Vagina (tissue), 2 donors: Measurements from ENCODE around the gene DYSF.

Source experiments
- POLR2A ChIP-seq, 2 donors: fragments of 450-650 bp; IDR thresholded peaks; one replicate each; pipeline ENCODE4 v1.6.1; 2017; ENCODE audit warnings: antibody characterized with exemption in 2 of 2, mild to moderate bottlenecking in 2 of 2, moderate library complexity in 2 of 2
- TF ChIP-seq, protein P1 (sequence below), 3 experiments: fragments of 450-650 bp in 2 of 3; fragments of 200-600 bp in 1 of 3; sonication (generic) in 1 of 3; IDR thresholded peaks; one replicate each; pipeline ENCODE4 v1.5.1; 2017 to 2019; ENCODE audit warnings: antibody characterized with exemption in 3 of 3, mild to moderate bottlenecking in 2 of 3, moderate library complexity in 2 of 3

DNA sequence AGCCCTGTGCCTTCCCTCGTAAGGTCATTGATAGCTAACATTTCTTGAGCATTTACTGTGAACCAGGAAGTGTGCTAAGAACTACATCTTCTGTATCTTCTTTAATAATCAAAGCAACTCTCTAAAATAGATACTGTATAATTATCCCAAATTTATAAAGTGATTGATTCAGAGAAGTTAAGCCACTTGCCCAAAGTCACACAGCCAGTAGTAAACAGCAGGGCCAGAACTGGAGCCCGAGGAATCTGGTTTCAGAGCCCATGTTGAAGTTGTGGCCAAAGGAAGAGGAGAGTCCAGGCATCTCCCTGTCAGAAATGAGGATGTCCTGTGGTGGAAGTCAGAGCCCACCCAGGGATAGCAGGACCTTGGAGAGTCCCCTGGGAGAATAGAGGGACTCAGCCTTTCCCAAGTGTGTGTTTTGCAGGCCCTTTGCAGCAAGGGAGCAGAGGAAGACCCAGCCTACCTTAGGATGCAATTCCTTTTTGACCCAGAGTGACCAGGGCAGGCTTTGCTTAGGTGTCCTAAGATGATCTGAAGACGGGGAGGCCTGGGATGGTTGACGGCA, 134.2 kb downstream of the DYSF start:
- TF ChIP-seq, protein P1, sequence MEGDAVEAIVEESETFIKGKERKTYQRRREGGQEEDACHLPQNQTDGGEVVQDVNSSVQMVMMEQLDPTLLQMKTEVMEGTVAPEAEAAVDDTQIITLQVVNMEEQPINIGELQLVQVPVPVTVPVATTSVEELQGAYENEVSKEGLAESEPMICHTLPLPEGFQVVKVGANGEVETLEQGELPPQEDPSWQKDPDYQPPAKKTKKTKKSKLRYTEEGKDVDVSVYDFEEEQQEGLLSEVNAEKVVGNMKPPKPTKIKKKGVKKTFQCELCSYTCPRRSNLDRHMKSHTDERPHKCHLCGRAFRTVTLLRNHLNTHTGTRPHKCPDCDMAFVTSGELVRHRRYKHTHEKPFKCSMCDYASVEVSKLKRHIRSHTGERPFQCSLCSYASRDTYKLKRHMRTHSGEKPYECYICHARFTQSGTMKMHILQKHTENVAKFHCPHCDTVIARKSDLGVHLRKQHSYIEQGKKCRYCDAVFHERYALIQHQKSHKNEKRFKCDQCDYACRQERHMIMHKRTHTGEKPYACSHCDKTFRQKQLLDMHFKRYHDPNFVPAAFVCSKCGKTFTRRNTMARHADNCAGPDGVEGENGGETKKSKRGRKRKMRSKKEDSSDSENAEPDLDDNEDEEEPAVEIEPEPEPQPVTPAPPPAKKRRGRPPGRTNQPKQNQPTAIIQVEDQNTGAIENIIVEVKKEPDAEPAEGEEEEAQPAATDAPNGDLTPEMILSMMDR (IDR thresholded peaks at IDR 0.05): no peak
- TF ChIP-seq POLR2A (IDR thresholded peaks at IDR 0.05): no peak
